BJ (cell line): ENCODE data around the gene NKAIN2. TPM values are rescaled to one million over a fixed set of nuclear protein-coding genes. Genes with fewer than 3 reads are reported as not detected.

Experiments used
- CTCF ChIA-PET: fragments of 350-600 bp; formaldehyde crosslinking; extraction: SDS; loops from one replicate; lab custom pipeline; 2021; ENCODE audit warnings: antibody characterized with exemption, inconsistent platforms; lab: Yijun Ruan, JAX
- POLR2A ChIA-PET: fragments of 300-600 bp; sonication (Branson Sonifier 250); formaldehyde crosslinking; extraction: SDS; loops from one replicate; lab custom pipeline; 2021; ENCODE audit warnings: antibody characterized with exemption; lab: Charles Lee
- DNase-seq: peaks from one replicate; pipeline ENCODE4 v3.0.0-alpha.2; 2011; ENCODE audit warnings: low read depth
- H3K27me3 ChIP-seq: 2 replicates; pipeline ENCODE4 v1.6.0; 2011; ENCODE audit warnings: low read length; ENCODE audit not compliant: control insufficient read depth, insufficient read depth
- H3K36me3 ChIP-seq: 2 replicates; pipeline ENCODE4 v1.5.1; 2011; ENCODE audit warnings: low read length; ENCODE audit not compliant: control insufficient read depth, insufficient read depth
- H3K4me3 ChIP-seq: 2 replicates; pipeline ENCODE4 v1.5.1; 2011; ENCODE audit warnings: low read depth, mild to moderate bottlenecking, control low read depth, low read length
- polyA plus RNA-seq: library from polyadenylated mRNA; depleted of rRNA; stranded (reverse); fragments of >200 nt; gene quantifications from 2 replicates; pipeline ENCODE4 v1.2.3, GENCODE V29; 2011
- TF ChIP-seq, protein P1 (sequence below): IDR thresholded peaks from 2 replicates; pipeline ENCODE4 v1.5.1; 2011; ENCODE audit warnings: low read depth, mild to moderate bottlenecking, control low read depth, inconsistent platforms, low read length, moderate library complexity; ENCODE audit not compliant: insufficient read depth

The NKAIN2 gene
- polyA plus RNA-seq, 1 experiment = not detected

DNA sequence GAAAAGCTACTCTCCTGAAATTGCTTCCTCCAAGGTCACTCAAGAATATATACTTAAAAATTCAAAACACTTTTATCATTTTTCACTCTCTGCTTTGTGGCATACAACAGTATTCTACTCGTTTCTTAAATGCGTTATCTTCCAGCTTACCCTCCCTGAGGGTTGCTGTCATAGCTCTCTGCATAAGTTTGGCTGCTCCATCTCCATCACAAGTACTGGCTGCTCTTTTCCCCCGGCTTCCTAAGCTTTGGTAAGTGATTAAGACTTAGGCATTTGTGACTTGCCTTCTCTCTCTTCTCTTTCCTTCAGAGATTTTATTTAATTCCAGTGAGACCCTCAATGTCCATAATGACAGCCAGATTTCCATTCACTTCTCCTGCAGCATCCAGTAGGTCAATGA lies 128.3 kb downstream of the NKAIN2 start:
- ChIA-PET POLR2A (no interaction called here), CTCF (no interaction called here)
- no peaks in the 10 kb centered on the region for H3K27me3 ChIP-seq
- no peaks in the 10 kb centered on the region for H3K36me3 ChIP-seq
- H3K4me3 ChIP-seq = no peak overlapping the region
- no peak for DNase-seq
- TF ChIP-seq, protein P1, sequence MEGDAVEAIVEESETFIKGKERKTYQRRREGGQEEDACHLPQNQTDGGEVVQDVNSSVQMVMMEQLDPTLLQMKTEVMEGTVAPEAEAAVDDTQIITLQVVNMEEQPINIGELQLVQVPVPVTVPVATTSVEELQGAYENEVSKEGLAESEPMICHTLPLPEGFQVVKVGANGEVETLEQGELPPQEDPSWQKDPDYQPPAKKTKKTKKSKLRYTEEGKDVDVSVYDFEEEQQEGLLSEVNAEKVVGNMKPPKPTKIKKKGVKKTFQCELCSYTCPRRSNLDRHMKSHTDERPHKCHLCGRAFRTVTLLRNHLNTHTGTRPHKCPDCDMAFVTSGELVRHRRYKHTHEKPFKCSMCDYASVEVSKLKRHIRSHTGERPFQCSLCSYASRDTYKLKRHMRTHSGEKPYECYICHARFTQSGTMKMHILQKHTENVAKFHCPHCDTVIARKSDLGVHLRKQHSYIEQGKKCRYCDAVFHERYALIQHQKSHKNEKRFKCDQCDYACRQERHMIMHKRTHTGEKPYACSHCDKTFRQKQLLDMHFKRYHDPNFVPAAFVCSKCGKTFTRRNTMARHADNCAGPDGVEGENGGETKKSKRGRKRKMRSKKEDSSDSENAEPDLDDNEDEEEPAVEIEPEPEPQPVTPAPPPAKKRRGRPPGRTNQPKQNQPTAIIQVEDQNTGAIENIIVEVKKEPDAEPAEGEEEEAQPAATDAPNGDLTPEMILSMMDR = no peak

DNA sequence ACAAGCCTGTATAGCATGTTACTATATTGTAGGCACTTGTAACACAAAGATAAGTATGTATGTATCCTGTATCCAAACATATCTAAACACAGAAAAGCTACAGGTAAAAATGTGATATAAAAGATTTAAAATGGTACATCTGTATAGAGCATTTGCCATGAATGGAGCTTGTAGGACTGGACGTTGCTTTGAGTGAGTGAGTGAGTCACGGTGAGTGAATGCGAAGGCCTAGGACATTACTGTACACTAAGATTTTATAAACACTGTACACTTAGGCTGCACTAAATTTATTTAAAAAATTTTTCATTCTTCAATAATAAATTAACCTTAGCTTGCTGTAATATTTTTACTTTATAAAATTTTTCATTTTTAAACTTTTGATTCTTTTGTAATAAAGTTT lies 136.9 kb downstream of the NKAIN2 start:
- DNase-seq = no peak
- Histone ChIP-seq H3K27me3 (no peaks in the 10 kb centered on the region), H3K4me3 (no peak overlapping the region), H3K36me3 (no peaks in the 10 kb centered on the region)
- ChIA-PET POLR2A (no interaction called here), CTCF (no interaction called here)
- TF ChIP-seq, protein P1 = no peak

DNA sequence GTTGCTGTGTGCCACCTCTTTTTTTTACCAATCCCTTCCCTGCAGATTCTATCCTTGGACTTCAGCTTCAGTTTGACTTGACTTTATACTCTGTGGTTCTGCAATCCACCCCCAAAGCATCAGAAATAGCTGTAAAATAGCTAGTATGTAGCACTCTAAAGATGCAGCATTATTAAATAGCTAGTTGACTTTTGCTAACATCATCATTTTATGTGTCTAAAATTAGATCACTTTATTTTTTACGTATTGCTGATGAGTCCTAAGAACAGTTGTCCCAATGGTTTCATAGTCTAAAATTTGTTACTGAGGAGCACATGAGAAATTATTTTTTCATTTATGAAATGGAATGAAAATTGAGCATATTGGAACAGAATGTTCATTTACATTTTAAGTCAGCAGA lies 138.2 kb downstream of the NKAIN2 start:
- no peak for DNase-seq
- no peaks in the 10 kb centered on the region for H3K27me3 ChIP-seq
- TF ChIP-seq, protein P1 = no peak
- ChIA-PET CTCF (no interaction called here), POLR2A (no interaction called here)
- no peaks in the 10 kb centered on the region for H3K36me3 ChIP-seq
- no peak overlapping the region for H3K4me3 ChIP-seq

DNA sequence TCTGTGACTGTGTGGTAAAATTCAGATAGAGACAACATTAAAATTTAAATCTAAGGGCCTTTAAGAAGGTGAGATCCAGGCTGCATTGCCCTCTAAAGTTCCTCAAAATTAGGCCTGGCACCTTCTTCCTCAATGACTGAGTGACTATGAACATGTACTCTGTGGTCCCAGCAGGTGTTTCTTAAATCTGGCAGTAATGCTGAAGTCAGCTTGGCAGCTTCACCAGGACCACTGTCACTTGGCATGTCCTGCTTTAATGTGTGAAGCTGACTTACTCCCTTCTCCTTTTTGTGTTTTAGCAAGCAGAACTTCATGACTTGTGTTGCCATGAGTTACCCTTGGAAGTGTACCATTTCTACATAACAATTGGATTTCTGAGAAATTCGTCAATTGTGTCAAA lies 141.7 kb downstream of the NKAIN2 start:
- POLR2A ChIA-PET = no interaction called here
- TF ChIP-seq, protein P1 = no peak
- H3K36me3 ChIP-seq = no peaks in the 10 kb centered on the region
- no peaks in the 10 kb centered on the region for H3K27me3 ChIP-seq
- no peak for DNase-seq
- H3K4me3 ChIP-seq = no peak overlapping the region
- CTCF ChIA-PET = interaction anchor here (1.4 kb wide), 1 partner anchor 10 kb away, joined by 5 read pairs; no protein-coding TSS in a partner anchor

DNA sequence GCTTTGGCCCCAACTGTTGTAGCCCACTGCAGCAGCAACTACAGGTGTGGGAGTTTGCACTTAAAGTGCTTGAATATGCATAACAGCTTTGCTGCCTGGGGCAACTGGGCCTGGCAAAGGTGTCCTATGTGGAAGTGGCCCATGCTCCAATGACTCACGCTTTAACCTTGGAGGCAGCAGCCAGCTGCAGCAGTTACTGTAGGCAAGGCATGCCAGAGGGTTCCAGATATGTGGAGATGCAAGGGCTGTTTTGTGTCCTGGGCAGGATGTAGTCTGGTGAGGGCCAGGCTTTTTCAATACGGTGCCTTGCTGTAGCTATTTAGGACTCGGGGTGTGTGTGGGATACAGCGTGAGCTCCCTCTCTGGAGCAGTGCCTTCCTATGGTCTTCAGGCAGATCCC lies 150.3 kb downstream of the NKAIN2 start:
- ChIA-PET POLR2A (no interaction called here), CTCF (no interaction called here)
- TF ChIP-seq, protein P1 = no peak
- H3K27me3 ChIP-seq = no peaks in the 10 kb centered on the region
- no peak overlapping the region for H3K4me3 ChIP-seq
- DNase-seq = no peak
- H3K36me3 ChIP-seq = no peaks in the 10 kb centered on the region
